Measurements from ENCODE around the gene UBR1. TPM values are rescaled to one million over a fixed set of nuclear protein-coding genes. Genes with fewer than 3 reads are reported as not detected.
"Not testable (repeated sequence)": the region's sequence is repeated elsewhere in the genome, so short reads cannot be mapped to it uniquely, and the experiment has no call there.

UBR1 gene
- total and polyA plus RNA-seq, 4 donors, result 22.2 to 62.4 (median 29.4) TPM

DNA sequence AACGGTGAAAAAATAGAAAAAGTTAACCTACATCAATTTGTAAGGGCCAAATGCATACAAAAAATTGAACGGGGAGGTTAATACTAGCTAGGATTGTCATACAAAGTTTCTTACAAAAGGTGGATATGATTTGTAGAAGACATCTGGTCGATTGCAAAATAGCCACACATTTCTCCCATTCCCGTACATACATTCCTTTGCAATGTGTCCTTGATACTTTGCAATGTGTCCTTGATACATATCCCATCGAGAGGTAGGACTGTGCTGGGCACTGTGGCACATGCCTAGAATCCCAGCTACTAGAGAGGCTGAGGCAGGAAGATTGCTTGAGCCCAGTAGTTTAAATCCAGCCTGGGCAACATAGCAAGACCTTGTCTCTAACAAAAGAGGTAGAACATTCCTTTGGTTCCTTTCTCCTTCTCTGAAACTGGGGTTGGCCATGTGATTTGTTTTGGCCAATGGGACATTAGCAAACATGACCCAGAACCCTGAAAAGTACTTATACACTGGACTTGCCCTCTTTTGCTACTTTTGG, 194.7 kb downstream of the UBR1 start:
- Histone ChIP-seq H3K4me3 (ENCODE audit: low read depth, low read length) (no peak overlapping the region), H3K27me3 (ENCODE audit: control insufficient read depth, insufficient read depth, low read length) (no peaks in the 10 kb centered on the region), H3K4me1 (ENCODE audit: control insufficient read depth, insufficient read depth, low read length) (no peaks in the 10 kb centered on the region), H3K36me3 (ENCODE audit: control insufficient read depth, insufficient read depth, low read length) (no peaks in the 10 kb centered on the region), H3K27ac (ENCODE audit: low read depth, low read length) (no peak overlapping the region), H3K9me3 (ENCODE audit: control insufficient read depth, insufficient read depth, low read length) (no peaks in the 10 kb centered on the region)
- DNase-seq (ENCODE audit: low read depth in 4 of 6, low spot score in 6 of 6), result no peak
- 100% methylated on average over 1 of the region's 5 CpGs for WGBS (ENCODE audit: insufficient coverage)

DNA sequence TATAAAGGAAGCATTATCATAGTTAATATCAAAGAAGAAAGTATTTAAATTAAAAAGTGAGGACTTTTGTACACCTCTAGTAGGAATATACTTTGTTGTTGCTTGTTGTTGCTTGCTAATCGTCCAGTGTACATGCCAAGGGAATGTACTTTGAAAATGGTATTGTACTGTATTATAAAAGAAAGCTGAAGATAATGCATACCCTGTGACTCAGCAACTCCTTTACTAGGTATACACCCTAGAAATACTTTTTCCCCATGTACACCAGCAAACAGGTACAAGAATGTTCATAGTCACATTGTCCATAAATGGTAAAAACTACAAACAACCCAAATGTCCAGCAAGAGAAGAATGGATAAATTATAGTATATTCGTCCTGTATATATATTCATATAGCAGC, 197.3 kb downstream of the UBR1 start:
- H3K36me3 ChIP-seq (ENCODE audit: control insufficient read depth, insufficient read depth, low read length), result no peaks in the 10 kb centered on the region

DNA sequence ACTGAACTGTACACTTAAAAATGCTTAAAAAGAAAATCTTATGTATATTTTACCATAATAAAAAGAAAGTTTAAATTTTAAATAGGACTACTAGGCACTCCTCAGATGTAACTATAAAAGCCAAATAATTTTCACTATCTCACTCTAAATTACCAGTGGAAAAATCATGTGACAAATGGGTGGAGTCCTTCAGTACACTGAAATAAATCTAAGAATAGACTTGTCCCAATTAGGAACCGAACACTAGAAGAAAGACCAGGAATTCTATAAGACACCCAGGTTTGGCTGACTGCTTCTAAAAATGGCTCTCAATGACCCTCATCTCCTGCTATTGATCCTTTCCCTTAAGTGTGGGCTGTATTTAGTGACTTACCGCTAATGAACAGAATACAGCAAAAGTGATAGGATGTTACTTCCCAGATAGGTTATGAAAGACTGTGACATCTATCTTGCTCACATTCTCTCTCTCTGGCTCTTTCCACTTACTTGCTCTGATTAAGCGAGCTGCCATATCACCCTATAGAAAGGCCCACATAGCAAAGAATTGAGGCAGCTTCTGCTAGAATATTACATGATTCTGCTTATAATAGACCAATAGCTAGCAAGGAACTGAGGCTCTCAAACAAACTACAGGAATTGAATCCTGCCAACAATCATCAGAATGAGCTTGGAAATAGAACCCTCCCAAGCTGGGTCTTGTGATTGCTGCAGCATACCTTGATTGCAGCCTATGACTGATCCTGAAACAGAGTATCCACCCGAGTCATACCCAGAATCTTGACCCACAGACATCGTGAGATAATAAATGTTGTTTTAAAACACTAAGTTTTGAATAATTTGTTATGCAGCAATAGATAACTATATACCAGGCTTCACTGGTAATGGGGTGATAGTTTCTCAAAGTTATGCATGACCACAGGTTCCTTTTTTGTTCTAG, 202.2 kb downstream of the UBR1 start:
- DNase-seq (ENCODE audit: low read depth in 4 of 6, low spot score in 6 of 6), result no peak
- WGBS (ENCODE audit: insufficient coverage), result 80% methylated on average over 1 of the region's 5 CpGs
- no peaks in the 10 kb centered on the region for H3K9me3 ChIP-seq (ENCODE audit: control insufficient read depth, insufficient read depth, low read length)

More for the DNA sequence above, 197.3 kb downstream of the UBR1 start:
- DNase-seq (ENCODE audit: low read depth in 4 of 6, low spot score in 6 of 6), result no peak
- no CpG with 5 or more reads among the region's 2 CpGs for WGBS (ENCODE audit: insufficient coverage)
- no peaks in the 10 kb centered on the region for H3K9me3 ChIP-seq (ENCODE audit: control insufficient read depth, insufficient read depth, low read length)
- no peak overlapping the region for H3K27ac ChIP-seq (ENCODE audit: low read depth, low read length)
- no peak overlapping the region for H3K4me3 ChIP-seq (ENCODE audit: low read depth, low read length)
- H3K27me3 ChIP-seq (ENCODE audit: control insufficient read depth, insufficient read depth, low read length), result no peaks in the 10 kb centered on the region
- H3K4me1 ChIP-seq (ENCODE audit: control insufficient read depth, insufficient read depth, low read length), result no peaks in the 10 kb centered on the region

DNA sequence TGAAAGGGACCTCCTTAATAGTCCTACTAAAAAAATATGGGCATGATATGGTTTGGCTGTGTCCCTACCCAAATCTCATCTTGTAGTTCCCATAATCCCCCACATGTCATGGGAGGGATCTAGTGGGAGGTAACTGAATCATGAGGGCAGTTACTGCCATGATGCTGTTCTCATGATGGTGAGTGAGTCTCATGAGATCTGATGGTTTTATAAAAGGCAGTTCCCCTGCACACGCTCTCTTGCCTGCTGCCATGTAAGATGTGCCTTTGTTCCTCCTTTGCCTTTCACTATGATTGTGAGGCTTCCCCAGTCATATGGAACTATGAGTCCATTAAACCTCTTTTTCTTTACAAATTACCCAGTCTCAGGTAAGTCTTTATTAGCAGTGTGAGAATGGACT, 211.9 kb downstream of the UBR1 start:
- not testable (repeated sequence) for H3K36me3 ChIP-seq (ENCODE audit: control insufficient read depth, insufficient read depth, low read length); H3K9me3 ChIP-seq (ENCODE audit: control insufficient read depth, insufficient read depth, low read length); H3K4me3 ChIP-seq (ENCODE audit: low read depth, low read length); DNase-seq (ENCODE audit: low read depth in 4 of 6, low spot score in 6 of 6); H3K27ac ChIP-seq (ENCODE audit: low read depth, low read length); H3K27me3 ChIP-seq (ENCODE audit: control insufficient read depth, insufficient read depth, low read length); H3K4me1 ChIP-seq (ENCODE audit: control insufficient read depth, insufficient read depth, low read length)
- WGBS (ENCODE audit: insufficient coverage), result 100% methylated on average over 1 of the region's 1 CpG

More for the DNA sequence above, 202.2 kb downstream of the UBR1 start:
- Histone ChIP-seq H3K27ac (ENCODE audit: low read depth, low read length) (no peak overlapping the region), H3K4me3 (ENCODE audit: low read depth, low read length) (no peak overlapping the region), H3K36me3 (ENCODE audit: control insufficient read depth, insufficient read depth, low read length) (no peaks in the 10 kb centered on the region), H3K27me3 (ENCODE audit: control insufficient read depth, insufficient read depth, low read length) (no peaks in the 10 kb centered on the region), H3K4me1 (ENCODE audit: control insufficient read depth, insufficient read depth, low read length) (no peaks in the 10 kb centered on the region)

Small RNA genes lying within 50 kb of the gene (small RNA-seq; reads per million reads assigned to genes)
- gene AC068724.2 (ENCODE audit: low replicate concordance), result not detected

Other genes starting within 250 kb of the UBR1 start
- 10 to 100 TPM; 22.2 to 64.4 TPM for gene TTBK2, start 185.3 kb downstream of the UBR1 start, total RNA-seq
- gene TTBK2, start 185.3 kb downstream of the UBR1 start, polyA plus RNA-seq (ENCODE audit: insufficient read length in 2 of 2), result 10 to 100 TPM; 22.6 to 32.3 TPM
- gene TMEM62, start 27.5 kb upstream of the UBR1 start, total RNA-seq, result 10 to 100 TPM; 14.8 to 27.3 TPM
- gene TMEM62, start 27.5 kb upstream of the UBR1 start, polyA plus RNA-seq (ENCODE audit: insufficient read length in 2 of 2), result 10 to 100 TPM; 23.1 to 28.3 TPM
- gene CCNDBP1, start 79.4 kb upstream of the UBR1 start, total RNA-seq, result 10 to 100 TPM; 52.0 to 90.0 TPM
- 10 to 100 TPM; 55.8 to 56.6 TPM for gene CCNDBP1, start 79.4 kb upstream of the UBR1 start, polyA plus RNA-seq (ENCODE audit: insufficient read length in 2 of 2)
- 1 to 10 TPM; 5.6 to 9.5 TPM for gene EPB42, start 115.0 kb upstream of the UBR1 start, total RNA-seq
- gene EPB42, start 115.0 kb upstream of the UBR1 start, polyA plus RNA-seq (ENCODE audit: insufficient read length in 2 of 2), result 1 to 10 TPM; 1.2 to 1.3 TPM
- gene TGM5, start 160.9 kb upstream of the UBR1 start, total RNA-seq, result under 1 TPM in 1 of 2 donors, not detected in 1; 0.10 TPM
- gene TGM5, start 160.9 kb upstream of the UBR1 start, polyA plus RNA-seq (ENCODE audit: insufficient read length in 2 of 2), result not detected
- not detected for gene TGM7, start 196.2 kb upstream of the UBR1 start, total RNA-seq
- gene TGM7, start 196.2 kb upstream of the UBR1 start, polyA plus RNA-seq (ENCODE audit: insufficient read length in 2 of 2), result not detected
- 10 to 100 TPM; 10.3 to 16.4 TPM for gene LCMT2, start 224.5 kb upstream of the UBR1 start, total RNA-seq
- 10 to 100 TPM; 12.0 to 12.8 TPM for gene LCMT2, start 224.5 kb upstream of the UBR1 start, polyA plus RNA-seq (ENCODE audit: insufficient read length in 2 of 2)

Measured in spinal cord (tissue), 10 donors.